ENCODE results near the gene CFAP77.

Gene CFAP77

GRCh38 chr9:132575005-132575609, 165.1 kb downstream of the CFAP77 start:
- Histone ChIP-seq H3K36me3 (no peaks in the 10 kb centered on the region), H3K9me3 (ENCODE audit: severe bottlenecking) (no peaks in the 10 kb centered on the region), H3K27ac (no peak overlapping the region), H3K4me3 (ENCODE audit: low read depth, low read length) (no peak overlapping the region), H3K27me3 (ENCODE audit: insufficient read depth, low read depth, severe bottlenecking) (peaks cover 41% of the 10 kb centered on the region)
- DNase-seq: peak; percentile 94
- TF ChIP-seq, protein P1, sequence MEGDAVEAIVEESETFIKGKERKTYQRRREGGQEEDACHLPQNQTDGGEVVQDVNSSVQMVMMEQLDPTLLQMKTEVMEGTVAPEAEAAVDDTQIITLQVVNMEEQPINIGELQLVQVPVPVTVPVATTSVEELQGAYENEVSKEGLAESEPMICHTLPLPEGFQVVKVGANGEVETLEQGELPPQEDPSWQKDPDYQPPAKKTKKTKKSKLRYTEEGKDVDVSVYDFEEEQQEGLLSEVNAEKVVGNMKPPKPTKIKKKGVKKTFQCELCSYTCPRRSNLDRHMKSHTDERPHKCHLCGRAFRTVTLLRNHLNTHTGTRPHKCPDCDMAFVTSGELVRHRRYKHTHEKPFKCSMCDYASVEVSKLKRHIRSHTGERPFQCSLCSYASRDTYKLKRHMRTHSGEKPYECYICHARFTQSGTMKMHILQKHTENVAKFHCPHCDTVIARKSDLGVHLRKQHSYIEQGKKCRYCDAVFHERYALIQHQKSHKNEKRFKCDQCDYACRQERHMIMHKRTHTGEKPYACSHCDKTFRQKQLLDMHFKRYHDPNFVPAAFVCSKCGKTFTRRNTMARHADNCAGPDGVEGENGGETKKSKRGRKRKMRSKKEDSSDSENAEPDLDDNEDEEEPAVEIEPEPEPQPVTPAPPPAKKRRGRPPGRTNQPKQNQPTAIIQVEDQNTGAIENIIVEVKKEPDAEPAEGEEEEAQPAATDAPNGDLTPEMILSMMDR (IDR thresholded peaks at IDR 0.05; ENCODE audit: low read depth, low read length): peak; percentile 98

GRCh38 chr9:132575811-132576210, 165.8 kb downstream of the CFAP77 start:
- no peak overlapping the region for H3K4me3 ChIP-seq (ENCODE audit: low read depth, low read length)
- no peaks in the 10 kb centered on the region for H3K9me3 ChIP-seq (ENCODE audit: severe bottlenecking)
- peaks cover 48% of the 10 kb centered on the region for H3K27me3 ChIP-seq (ENCODE audit: insufficient read depth, low read depth, severe bottlenecking)
- H3K36me3 ChIP-seq: no peaks in the 10 kb centered on the region
- no peak overlapping the region for H3K27ac ChIP-seq
- TF ChIP-seq, protein P1 (IDR thresholded peaks at IDR 0.05; ENCODE audit: low read depth, low read length): no peak
- no peak for DNase-seq

- Histone ChIP-seq H3K27me3 (ENCODE audit: insufficient read depth, low read depth, severe bottlenecking) (peaks cover 61% of the 10 kb centered on the region), H3K4me3 (ENCODE audit: low read depth, low read length) (no peak overlapping the region), H3K27ac (no peak overlapping the region), H3K36me3 (no peaks in the 10 kb centered on the region), H3K9me3 (ENCODE audit: severe bottlenecking) (peaks cover under 1% of the 10 kb centered on the region)
- no peak for DNase-seq
- TF ChIP-seq, protein P1 (IDR thresholded peaks at IDR 0.05; ENCODE audit: low read depth, low read length): no peak
Observed at GRCh38 chr9:132577119-132577518, 167.1 kb downstream of the CFAP77 start.

DNA sequence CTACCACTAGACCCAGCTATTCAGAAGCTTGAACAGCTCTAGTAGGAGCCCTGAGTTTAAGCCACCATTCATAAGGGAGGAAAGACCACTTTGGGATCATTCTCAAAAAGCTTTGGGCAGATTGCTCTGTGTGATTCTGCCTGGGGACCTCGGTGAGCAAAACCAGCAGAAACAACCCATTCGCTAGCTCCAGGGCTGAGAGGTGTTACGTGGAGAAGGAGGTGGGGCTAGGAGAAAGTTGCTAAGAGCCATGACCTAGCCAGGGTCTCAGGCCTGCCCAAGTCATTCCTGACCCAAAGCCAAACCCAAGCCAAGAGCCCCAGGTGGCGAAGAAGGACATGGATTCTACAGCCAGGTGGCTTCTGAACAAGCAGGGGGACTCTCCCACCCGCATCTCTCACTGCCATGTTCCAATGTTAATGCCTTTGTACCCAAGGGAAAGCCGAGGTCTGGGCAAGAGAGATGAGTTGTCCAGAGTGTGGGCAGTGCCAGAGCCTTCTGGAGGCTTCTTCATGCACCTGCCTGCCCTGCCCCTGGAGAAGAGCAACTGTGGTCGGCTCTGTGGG, 168.4 kb downstream of the CFAP77 start:
- H3K9me3 ChIP-seq (ENCODE audit: severe bottlenecking): peaks cover 2% of the 10 kb centered on the region
- H3K4me3 ChIP-seq (ENCODE audit: low read depth, low read length): no peak overlapping the region
- peaks cover 75% of the 10 kb centered on the region for H3K27me3 ChIP-seq (ENCODE audit: insufficient read depth, low read depth, severe bottlenecking)
- TF ChIP-seq, protein P1 (IDR thresholded peaks at IDR 0.05; ENCODE audit: low read depth, low read length): no peak
- no peak for DNase-seq
- H3K27ac ChIP-seq: no peak overlapping the region
- no peaks in the 10 kb centered on the region for H3K36me3 ChIP-seq

GRCh38 chr9:132579427-132579798, 169.4 kb downstream of the CFAP77 start:
- H3K4me3 ChIP-seq (ENCODE audit: low read depth, low read length): no peak overlapping the region
- H3K9me3 ChIP-seq (ENCODE audit: severe bottlenecking): peaks cover 2% of the 10 kb centered on the region
- H3K27me3 ChIP-seq (ENCODE audit: insufficient read depth, low read depth, severe bottlenecking): peaks cover 83% of the 10 kb centered on the region
- no peak for DNase-seq
- H3K27ac ChIP-seq: no peak overlapping the region
- H3K36me3 ChIP-seq: no peaks in the 10 kb centered on the region
- TF ChIP-seq, protein P1 (IDR thresholded peaks at IDR 0.05; ENCODE audit: low read depth, low read length): no peak

Measured in WERI-Rb-1 (cell line).